Lower lobe of right lung (tissue), 2 donors: ENCODE data around the gene MGAT4A. TPM values are rescaled to one million over a fixed set of nuclear protein-coding genes. Genes with fewer than 3 reads are reported as not detected.

Experiments used
- ATAC-seq, 2 donors: fragments of 200-7000 bp; cut with Tn5 transposase; one replicate each; pipeline ENCODE4 v1.9.1; 2020 to 2022; ENCODE audit warnings: mild to moderate bottlenecking in 2 of 2, moderate library complexity in 2 of 2
- DNase-seq: peaks from one replicate; pipeline ENCODE4 v3.0.0-alpha.2; 2020
- H3K27ac ChIP-seq: fragments of 200-600 bp; one replicate; pipeline ENCODE4 v1.8.0; 2022
- H3K27me3 ChIP-seq: fragments of 200-600 bp; one replicate; pipeline ENCODE4 v1.8.0; 2022; ENCODE audit warnings: low read depth
- H3K36me3 ChIP-seq: fragments of 200-600 bp; one replicate; pipeline ENCODE4 v1.8.0; 2022; ENCODE audit warnings: mild to moderate bottlenecking
- H3K4me1 ChIP-seq: fragments of 200-600 bp; one replicate; pipeline ENCODE4 v1.8.0; 2022
- H3K4me3 ChIP-seq: fragments of 200-600 bp; one replicate; pipeline ENCODE4 v1.8.0; 2022; ENCODE audit warnings: mild to moderate bottlenecking
- H3K9me3 ChIP-seq: fragments of 200-600 bp; one replicate; pipeline ENCODE4 v1.8.0; 2022
- intact Hi-C: fragments of 100-400 bp; cut with DNase I; formaldehyde crosslinking; loops from one replicate; pipeline ENCODE4 v1.11.0; 2022
- total RNA-seq: library from RNA; stranded (reverse); fragmentation: NEBNext Ultra II Directional; extraction: Animal tissue kit (Norgen Biotek cat#: 25700); gene quantifications from one replicate; pipeline ENCODE4 v1.2.1, GENCODE V29; 2021
- TF ChIP-seq, protein P1 (sequence below): fragments of 200-600 bp; IDR thresholded peaks from one replicate; pipeline ENCODE4 v1.8.0; 2022; ENCODE audit warnings: antibody characterized with exemption, mild to moderate bottlenecking
- donor health status: DM: no; HTN: yes; CAD: no; lungs with severe emphysema.

The MGAT4A gene
- total RNA-seq, 1 donor from 2014 or later, result 82.0 TPM

DNA sequence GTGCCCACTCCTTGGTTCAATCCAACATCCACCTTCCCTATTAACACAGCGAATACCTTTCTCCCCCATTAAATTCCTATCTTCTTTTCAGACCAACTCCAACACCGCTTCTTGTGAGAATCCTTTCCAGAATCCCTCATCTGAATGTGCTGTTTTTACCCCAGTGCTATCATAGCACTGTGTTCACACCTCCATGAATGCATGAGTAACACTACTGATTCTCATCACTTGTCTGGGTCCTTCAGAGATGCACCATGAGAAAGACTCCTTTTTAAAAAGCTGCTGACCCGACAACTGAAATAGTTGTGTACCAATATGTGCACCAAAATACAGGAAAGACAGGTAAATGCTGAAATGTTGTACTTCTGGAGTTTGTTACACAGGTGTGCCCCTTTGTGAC lies 18.8 kb downstream of the MGAT4A start:
- Histone ChIP-seq H3K27ac (no peak overlapping the region), H3K4me3 (no peak overlapping the region), H3K27me3 (no peaks in the 10 kb centered on the region), H3K36me3 (no peaks in the 10 kb centered on the region), H3K9me3 (no peaks in the 10 kb centered on the region), H3K4me1 (peaks cover 24% of the 10 kb centered on the region)
- DNase-seq, result no peak
- intact Hi-C loops, result no loop called here
- ATAC-seq, result no peak
- TF ChIP-seq, protein P1, sequence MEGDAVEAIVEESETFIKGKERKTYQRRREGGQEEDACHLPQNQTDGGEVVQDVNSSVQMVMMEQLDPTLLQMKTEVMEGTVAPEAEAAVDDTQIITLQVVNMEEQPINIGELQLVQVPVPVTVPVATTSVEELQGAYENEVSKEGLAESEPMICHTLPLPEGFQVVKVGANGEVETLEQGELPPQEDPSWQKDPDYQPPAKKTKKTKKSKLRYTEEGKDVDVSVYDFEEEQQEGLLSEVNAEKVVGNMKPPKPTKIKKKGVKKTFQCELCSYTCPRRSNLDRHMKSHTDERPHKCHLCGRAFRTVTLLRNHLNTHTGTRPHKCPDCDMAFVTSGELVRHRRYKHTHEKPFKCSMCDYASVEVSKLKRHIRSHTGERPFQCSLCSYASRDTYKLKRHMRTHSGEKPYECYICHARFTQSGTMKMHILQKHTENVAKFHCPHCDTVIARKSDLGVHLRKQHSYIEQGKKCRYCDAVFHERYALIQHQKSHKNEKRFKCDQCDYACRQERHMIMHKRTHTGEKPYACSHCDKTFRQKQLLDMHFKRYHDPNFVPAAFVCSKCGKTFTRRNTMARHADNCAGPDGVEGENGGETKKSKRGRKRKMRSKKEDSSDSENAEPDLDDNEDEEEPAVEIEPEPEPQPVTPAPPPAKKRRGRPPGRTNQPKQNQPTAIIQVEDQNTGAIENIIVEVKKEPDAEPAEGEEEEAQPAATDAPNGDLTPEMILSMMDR, result no peak

DNA sequence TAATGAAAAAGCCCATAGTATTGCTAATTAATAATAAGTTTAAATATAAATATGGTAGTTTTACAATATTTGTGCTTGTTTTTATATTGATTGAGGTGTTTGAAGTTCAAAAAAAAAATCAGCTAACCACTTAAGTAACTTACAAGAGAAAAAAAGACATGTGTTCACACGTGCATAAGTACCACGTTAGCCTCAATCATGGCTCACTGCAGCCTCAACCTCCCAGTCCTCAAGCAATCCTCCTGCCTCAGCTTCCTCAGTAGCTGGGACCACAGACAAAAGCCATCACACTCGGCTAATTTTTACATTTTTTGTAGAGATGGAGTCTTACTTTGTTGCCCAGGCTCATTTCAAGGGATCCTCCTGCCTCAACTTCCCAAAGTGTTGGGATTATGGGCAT lies 19.4 kb downstream of the MGAT4A start:
- Histone ChIP-seq H3K4me3 (no peak overlapping the region), H3K9me3 (no peaks in the 10 kb centered on the region), H3K36me3 (no peaks in the 10 kb centered on the region), H3K27me3 (no peaks in the 10 kb centered on the region), H3K4me1 (peaks cover 24% of the 10 kb centered on the region), H3K27ac (no peak overlapping the region)
- DNase-seq (no peak), ATAC-seq (no peak)
- intact Hi-C loops, result no loop called here
- TF ChIP-seq, protein P1, result no peak

DNA sequence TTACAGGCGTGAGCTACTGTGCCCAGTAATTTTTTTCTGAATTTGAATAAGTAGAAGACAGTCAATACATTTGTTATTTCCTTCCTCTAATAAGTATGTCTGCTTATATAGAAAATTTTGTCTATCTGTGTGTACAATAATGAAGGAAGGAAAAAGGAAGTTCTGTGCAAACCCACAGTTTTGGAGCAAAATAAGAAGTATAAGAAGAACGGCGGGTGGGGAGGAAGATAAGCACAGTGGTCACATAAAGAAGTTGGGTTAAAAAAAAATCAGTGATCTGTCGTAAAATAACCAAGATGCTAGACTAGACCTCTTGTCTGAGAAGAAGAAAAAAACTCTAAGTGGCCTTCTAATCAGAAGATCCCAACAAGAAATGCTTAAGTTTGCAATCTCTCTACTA lies 20.2 kb downstream of the MGAT4A start:
- intact Hi-C loops, result no loop called here
- DNase-seq, result no peak
- Histone ChIP-seq H3K36me3 (no peaks in the 10 kb centered on the region), H3K9me3 (no peaks in the 10 kb centered on the region), H3K4me3 (no peak overlapping the region), H3K27me3 (no peaks in the 10 kb centered on the region), H3K27ac (no peak overlapping the region), H3K4me1 (peaks cover 24% of the 10 kb centered on the region)
- TF ChIP-seq, protein P1, result no peak
- ATAC-seq, result no peak

DNA sequence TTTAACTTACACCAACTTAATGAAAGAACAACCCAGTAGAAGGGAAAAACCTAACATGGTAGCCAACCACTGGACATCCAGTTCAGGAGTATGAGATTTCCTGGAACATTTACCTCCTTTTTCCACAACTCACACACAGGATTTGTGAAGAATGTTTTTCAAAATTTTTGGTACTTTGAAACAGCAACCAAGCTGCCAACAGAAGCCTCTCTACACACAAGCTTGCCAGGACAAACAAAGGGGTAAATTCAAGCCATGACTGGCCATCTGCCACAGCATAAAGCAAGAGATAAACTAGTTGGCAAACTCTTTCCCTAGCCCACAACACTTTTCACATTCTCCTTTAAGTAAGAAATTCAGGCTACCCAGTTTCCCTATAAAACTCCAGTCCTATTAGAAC lies 21.4 kb downstream of the MGAT4A start:
- no peaks in the 10 kb centered on the region for H3K9me3 ChIP-seq
- no peaks in the 10 kb centered on the region for H3K36me3 ChIP-seq
- H3K27me3 ChIP-seq, result no peaks in the 10 kb centered on the region
- no peak for DNase-seq
- peaks cover 31% of the 10 kb centered on the region for H3K4me1 ChIP-seq
- H3K4me3 ChIP-seq, result no peak overlapping the region
- no peak for ATAC-seq
- intact Hi-C loops, result no loop called here
- H3K27ac ChIP-seq, result no peak overlapping the region
- TF ChIP-seq, protein P1, result no peak

DNA sequence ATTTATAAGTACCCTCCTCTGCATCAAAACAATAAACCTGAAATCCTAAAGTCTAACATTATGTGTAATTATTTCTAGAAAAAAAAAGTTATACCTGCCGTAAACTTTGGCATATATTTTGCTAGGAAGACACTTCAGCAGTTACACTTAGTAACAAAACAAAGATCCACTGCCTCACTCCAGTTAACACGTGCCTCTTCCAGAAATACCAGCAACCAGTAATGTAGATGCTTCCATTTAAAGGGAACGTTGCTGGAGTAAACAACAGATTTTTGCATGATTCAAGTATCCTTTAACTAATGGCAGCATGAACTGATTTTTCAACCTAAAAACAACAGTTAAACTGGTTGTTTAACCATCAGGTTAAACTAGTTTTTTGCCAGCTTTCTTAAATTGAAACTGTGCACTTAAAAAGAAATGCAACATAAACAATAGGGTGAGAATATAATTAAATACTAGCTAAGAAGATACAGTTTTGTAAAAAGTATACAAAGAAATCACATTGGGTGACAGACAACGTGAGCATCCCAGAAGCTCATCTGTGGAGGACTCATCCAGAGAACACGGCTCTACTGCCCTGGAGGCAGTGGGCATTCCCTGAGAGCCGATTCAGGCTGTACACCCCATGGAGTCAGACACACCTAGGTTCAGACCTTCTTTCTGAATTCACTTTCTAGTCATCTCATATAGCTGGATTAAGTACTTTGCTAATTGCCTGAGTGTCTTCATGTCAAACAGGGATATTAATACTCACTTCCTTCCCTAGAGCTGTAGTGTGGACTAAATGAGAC lies 22.3 kb downstream of the MGAT4A start:
- Histone ChIP-seq H3K27ac (no peak overlapping the region), H3K27me3 (no peaks in the 10 kb centered on the region), H3K36me3 (no peaks in the 10 kb centered on the region), H3K9me3 (no peaks in the 10 kb centered on the region), H3K4me1 (peaks cover 41% of the 10 kb centered on the region), H3K4me3 (no peak overlapping the region)
- intact Hi-C loops, result no loop called here
- TF ChIP-seq, protein P1, result no peak
- DNase-seq (no peak), ATAC-seq (no peak)
